ENCODE measurements around the gene RDX.
A peak's percentile ranks its signal among the peaks of the same experiment; 100 is the strongest.
"Not testable (repeated sequence)": the region's sequence is repeated elsewhere in the genome, so short reads cannot be mapped to it uniquely, and the experiment has no call there.

RDX gene

GRCh38 chr11:110305169-110306018 is 9.0 kb upstream of the RDX start:
- no peak for DNase-seq

GRCh38 chr11:110303414-110303826 is 7.0 kb upstream of the RDX start:
- DNase-seq: no peak

- DNase-seq: no peak
Observed at GRCh38 chr11:110301577-110301976, 5.2 kb upstream of the RDX start.

GRCh38 chr11:110301032-110301431 is 4.6 kb upstream of the RDX start:
- DNase-seq: no peak

GRCh38 chr11:110299006-110299785 is 2.8 kb upstream of the RDX start:
- no peak for DNase-seq

- DNase-seq: no peak
Observed at GRCh38 chr11:110298301-110298765, 1.9 kb upstream of the RDX start.

GRCh38 chr11:110297726-110298300 is 1.4 kb upstream of the RDX start:
- peak; percentile 26 for DNase-seq

GRCh38 chr11:110297076-110297725 is 787 bp upstream of the RDX start:
- no peak for DNase-seq

GRCh38 chr11:110295531-110296225 is 736 bp downstream of the RDX start:
- DNase-seq: peak; percentile 52

GRCh38 chr11:110295086-110295485 is 1.3 kb downstream of the RDX start:
- no peak for DNase-seq

GRCh38 chr11:110294509-110294908 is 1.9 kb downstream of the RDX start:
- DNase-seq: no peak

- DNase-seq: no peak
Observed at GRCh38 chr11:110293389-110293788, 3.0 kb downstream of the RDX start.

- not testable (repeated sequence) for DNase-seq
Observed at GRCh38 chr11:110292146-110292545, 4.3 kb downstream of the RDX start.

- no peak for DNase-seq
Observed at GRCh38 chr11:110290591-110291334, 5.7 kb downstream of the RDX start.

GRCh38 chr11:110289472-110289871 is 6.9 kb downstream of the RDX start:
- no peak for DNase-seq

- DNase-seq: no peak
Observed at GRCh38 chr11:110287537-110287936, 8.9 kb downstream of the RDX start.

GRCh38 chr11:110286298-110287040 is 9.9 kb downstream of the RDX start:
- no peak for DNase-seq

GRCh38 chr11:110283862-110284261 is 12.6 kb downstream of the RDX start:
- no peak for DNase-seq

GRCh38 chr11:110280595-110280994 is 15.8 kb downstream of the RDX start:
- not testable (repeated sequence) for DNase-seq

GRCh38 chr11:110279881-110280280 is 16.5 kb downstream of the RDX start:
- no peak for DNase-seq

GRCh38 chr11:110272919-110273318 is 23.5 kb downstream of the RDX start:
- DNase-seq: no peak

Data from stimulated activated CD4-positive, alpha-beta T cell treated with anti-CD3 and anti-CD28 coated beads, Interleukin-4, amount 100 ng/mL, for 24 hours (primary cell).